ENCODE data around the gene EVL.
"Not testable (repeated sequence)": the region's sequence is repeated elsewhere in the genome, so short reads cannot be mapped to it uniquely, and the experiment has no call there.

Gene EVL

GRCh38 chr14:100059438-100059781 lies 5.8 kb upstream of the EVL start:
- CTCF ChIA-PET = interaction anchor here (1.1 kb wide), 1 partner anchor 42 kb away, joined by 3 read pairs; no protein-coding TSS in a partner anchor
- no peak for TF ChIP-seq PKNOX1 (IDR thresholded peaks at IDR 0.05)
- TF ChIP-seq ARNT (IDR thresholded peaks at IDR 0.05) = no peak
- no peak for TF ChIP-seq SP1 (IDR thresholded peaks at IDR 0.05)
- TF ChIP-seq NFRKB (IDR thresholded peaks at IDR 0.05) = no peak
- TF ChIP-seq BHLHE40 (IDR thresholded peaks at IDR 0.05; ENCODE audit: borderline replicate concordance) = no peak
- no peak for TF ChIP-seq SUZ12 (IDR thresholded peaks at IDR 0.05)
- no peak for TF ChIP-seq FOXK2 (IDR thresholded peaks at IDR 0.05)
- TF ChIP-seq ZNF384 (IDR thresholded peaks at IDR 0.05) = no peak
- no peak for TF ChIP-seq L3MBTL2 (conservative IDR thresholded peaks at IDR 0.05)
- no peak for TF ChIP-seq FOXM1 (IDR thresholded peaks at IDR 0.05; ENCODE audit: borderline replicate concordance)
- no peak for TF ChIP-seq LEF1 (IDR thresholded peaks at IDR 0.05; ENCODE audit: borderline replicate concordance)
- no peak for TF ChIP-seq TARDBP (IDR thresholded peaks at IDR 0.05)
- TF ChIP-seq ELF4 (IDR thresholded peaks at IDR 0.05) = no peak
- no peak for TF ChIP-seq FOXA1 (IDR thresholded peaks at IDR 0.05)
- no peak for TF ChIP-seq CTBP1 (IDR thresholded peaks at IDR 0.05; ENCODE audit: borderline replicate concordance)
- no peak for TF ChIP-seq HDGF (IDR thresholded peaks at IDR 0.05; ENCODE audit: borderline replicate concordance)
- POLR2A ChIA-PET = no interaction called here
- no peak for DNase-seq (ENCODE audit: extremely low spot score)

GRCh38 chr14:100060760-100061159 lies 4.5 kb upstream of the EVL start:
- ChIA-PET CTCF (no interaction called here), POLR2A (no interaction called here)
- DNase-seq (ENCODE audit: extremely low spot score) = no peak
- TF ChIP-seq FOXK2 (IDR thresholded peaks at IDR 0.05) = no peak
- no peak for TF ChIP-seq LEF1 (IDR thresholded peaks at IDR 0.05; ENCODE audit: borderline replicate concordance)

GRCh38 chr14:100062590-100062989 lies 2.6 kb upstream of the EVL start:
- TF ChIP-seq CTBP1 (IDR thresholded peaks at IDR 0.05; ENCODE audit: borderline replicate concordance) (no peak), L3MBTL2 (conservative IDR thresholded peaks at IDR 0.05) (no peak), LEF1 (IDR thresholded peaks at IDR 0.05; ENCODE audit: borderline replicate concordance) (no peak), SP1 (IDR thresholded peaks at IDR 0.05) (no peak), SUZ12 (IDR thresholded peaks at IDR 0.05) (no peak), PKNOX1 (IDR thresholded peaks at IDR 0.05) (no peak), FOXA1 (IDR thresholded peaks at IDR 0.05) (no peak), ZNF384 (IDR thresholded peaks at IDR 0.05) (no peak), NFRKB (IDR thresholded peaks at IDR 0.05) (no peak), FOXK2 (IDR thresholded peaks at IDR 0.05) (no peak), ELF4 (IDR thresholded peaks at IDR 0.05) (no peak), BHLHE40 (IDR thresholded peaks at IDR 0.05; ENCODE audit: borderline replicate concordance) (no peak)
- POLR2A ChIA-PET = no interaction called here
- CTCF ChIA-PET = interaction anchor here (1.0 kb wide), 1 partner anchor 19 kb away, joined by 3 read pairs; no protein-coding TSS in a partner anchor
- DNase-seq (ENCODE audit: extremely low spot score) = no peak

- CTCF ChIA-PET = no interaction called here
- POLR2A ChIA-PET = no interaction called here
- DNase-seq (ENCODE audit: extremely low spot score) = no peak
- no peak for TF ChIP-seq FOXM1 (IDR thresholded peaks at IDR 0.05; ENCODE audit: borderline replicate concordance)
- TF ChIP-seq BHLHE40 (IDR thresholded peaks at IDR 0.05; ENCODE audit: borderline replicate concordance) = no peak
- TF ChIP-seq SP1 (IDR thresholded peaks at IDR 0.05) = no peak
- no peak for TF ChIP-seq TARDBP (IDR thresholded peaks at IDR 0.05)
- TF ChIP-seq HDGF (IDR thresholded peaks at IDR 0.05; ENCODE audit: borderline replicate concordance) = no peak
- TF ChIP-seq FOXA1 (IDR thresholded peaks at IDR 0.05) = no peak
- no peak for TF ChIP-seq FOXK2 (IDR thresholded peaks at IDR 0.05)
Observed at GRCh38 chr14:100063314-100063941, 1.8 kb upstream of the EVL start.

- CTCF ChIA-PET = interaction anchor here (1.5 kb wide), 1 partner anchor 16 kb away, joined by 3 read pairs; no protein-coding TSS in a partner anchor
- POLR2A ChIA-PET; DNase-seq (ENCODE audit: extremely low spot score): not testable (repeated sequence)
Observed at GRCh38 chr14:100064335-100065092, 708 bp upstream of the EVL start.

- ChIA-PET CTCF (interaction anchor here (1.3 to 1.5 kb wide), 3 partner anchors 9 to 42 kb away, joined by 3 to 4 read pairs (median 3); no protein-coding TSS in a partner anchor), POLR2A (no interaction called here)
- DNase-seq (ENCODE audit: extremely low spot score) = no peak
- no peak for TF ChIP-seq FOXK2 (IDR thresholded peaks at IDR 0.05)
- no peak for TF ChIP-seq LEF1 (IDR thresholded peaks at IDR 0.05; ENCODE audit: borderline replicate concordance)
- no peak for TF ChIP-seq ELF4 (IDR thresholded peaks at IDR 0.05)
- TF ChIP-seq BHLHE40 (IDR thresholded peaks at IDR 0.05; ENCODE audit: borderline replicate concordance) = no peak
- no peak for TF ChIP-seq SP1 (IDR thresholded peaks at IDR 0.05)
- TF ChIP-seq PKNOX1 (IDR thresholded peaks at IDR 0.05) = no peak
- TF ChIP-seq FOXA1 (IDR thresholded peaks at IDR 0.05) = no peak
- TF ChIP-seq ARNT (IDR thresholded peaks at IDR 0.05) = no peak
- TF ChIP-seq HDGF (IDR thresholded peaks at IDR 0.05; ENCODE audit: borderline replicate concordance) = no peak
- no peak for TF ChIP-seq SUZ12 (IDR thresholded peaks at IDR 0.05)
- TF ChIP-seq FOXM1 (IDR thresholded peaks at IDR 0.05; ENCODE audit: borderline replicate concordance) = no peak
- no peak for TF ChIP-seq CTBP1 (IDR thresholded peaks at IDR 0.05; ENCODE audit: borderline replicate concordance)
- no peak for TF ChIP-seq NFRKB (IDR thresholded peaks at IDR 0.05)
- no peak for TF ChIP-seq TARDBP (IDR thresholded peaks at IDR 0.05)
Observed at GRCh38 chr14:100065942-100066574, 836 bp downstream of the EVL start.
